Epithelial cell of proximal tubule (primary cell): ENCODE data around the gene EGFL8. TPM values are rescaled to one million over a fixed set of nuclear protein-coding genes. Genes with fewer than 3 reads are reported as not detected.

Experiments
- DNase-seq: peaks from one replicate; pipeline ENCODE4 v3.0.0-alpha.2; 2011; ENCODE audit warnings: low read depth
- H3K4me3 ChIP-seq: 2 replicates; pipeline ENCODE4 v1.5.1; 2011; ENCODE audit warnings: low read depth, mild to moderate bottlenecking, low read length
- CTCF ChIP-seq: conservative IDR thresholded peaks from 2 replicates; pipeline ENCODE4 v1.5.1; 2012; ENCODE audit warnings: low read depth, mild to moderate bottlenecking, low read length
- total RNA-seq: library from RNA; depleted of rRNA; stranded (reverse); fragments of >200 nt; gene quantifications from 2 replicates; pipeline ENCODE4 v1.2.3, GENCODE V29; 2015

Gene EGFL8
- total RNA-seq, 1 donor from 2014 or later, result 6.5 TPM

DNA sequence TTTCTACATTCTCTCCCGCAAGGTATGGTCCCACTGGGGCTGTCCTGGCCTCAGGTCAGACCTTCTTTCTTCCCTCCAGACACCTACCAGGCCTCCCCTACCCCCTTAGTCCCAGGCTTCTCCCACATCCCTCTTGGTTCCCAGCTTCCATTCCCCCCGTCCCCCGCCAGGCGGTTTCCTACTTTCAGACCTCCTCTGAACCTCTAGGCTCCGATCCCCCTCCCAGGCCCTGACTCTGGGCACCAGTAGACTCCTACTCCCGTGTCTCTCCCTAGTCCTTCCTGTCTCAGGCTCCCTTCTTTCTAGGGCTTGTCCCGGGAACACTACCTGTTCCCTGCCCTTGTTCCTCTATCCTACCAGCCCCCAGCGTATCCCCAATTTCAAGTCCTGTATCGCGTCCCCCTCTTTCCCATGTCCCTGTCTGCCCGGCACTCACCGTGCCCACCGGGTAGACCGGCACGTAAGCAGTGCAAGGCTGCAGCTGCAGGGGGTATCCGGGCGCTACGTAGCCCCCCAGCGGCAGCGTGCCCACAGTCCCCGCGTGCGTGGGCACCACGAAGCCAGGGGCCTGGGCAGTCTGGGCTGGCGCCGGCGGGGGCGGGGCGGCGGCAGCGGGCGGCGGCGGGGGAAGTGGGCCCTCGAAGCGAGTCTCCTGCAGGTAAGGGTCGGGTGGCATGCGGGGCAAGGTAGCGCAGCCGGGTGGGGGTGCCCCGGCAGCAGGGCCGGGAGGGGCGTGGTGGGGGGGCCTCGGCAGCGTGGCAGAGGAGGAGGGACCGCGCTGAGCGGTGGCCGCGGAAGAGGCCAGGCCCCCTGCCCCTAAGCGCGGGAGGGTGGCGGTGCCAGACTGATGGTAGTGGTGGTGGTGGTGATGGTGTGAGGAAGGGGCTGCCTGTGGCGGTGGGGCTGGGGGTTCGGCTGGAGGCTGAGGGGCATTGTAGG is 14.2 kb upstream of the EGFL8 start:
- no peak overlapping the region for H3K4me3 ChIP-seq
- no peak for DNase-seq
- no peak for TF ChIP-seq CTCF

GRCh38 chr6:32151181-32151862 is 13.1 kb upstream of the EGFL8 start:
- no peak for DNase-seq
- no peak for TF ChIP-seq CTCF
- no peak overlapping the region for H3K4me3 ChIP-seq

- no peak for DNase-seq
- H3K4me3 ChIP-seq, result peak within 1 kb of the TSS; percentile 99
- TF ChIP-seq CTCF, result no peak
Observed at GRCh38 chr6:32151863-32152768, 12.3 kb upstream of the EGFL8 start, which contains the start of gene PRRT1. TSS of gene PRRT1 (minus strand) at chr6:32151939. CDS start at chr6:32151827, 112 bp downstream.

- DNase-seq, result no peak
- peak overlapping the region; percentile 99 for H3K4me3 ChIP-seq
- TF ChIP-seq CTCF, result no peak
Observed at GRCh38 chr6:32152769-32153563, 11.4 kb upstream of the EGFL8 start.

- H3K4me3 ChIP-seq, result peak within 1 kb of the TSS; percentile 99
- peak; percentile 36 for TF ChIP-seq CTCF
- no peak for DNase-seq
Observed at GRCh38 chr6:32153564-32154513, 10.6 kb upstream of the EGFL8 start, which contains the start of gene PPT2. TSS of gene PPT2 (plus strand) at chr6:32154141. CDS start at chr6:32154595, 454 bp downstream.
